RPMI7951 (cell line): ENCODE measurements around the gene C16orf82. TPM values are rescaled to one million over a fixed set of nuclear protein-coding genes. Genes with fewer than 3 reads are reported as not detected.

Source experiments
- total RNA-seq: library from RNA; depleted of rRNA; stranded (reverse); fragments of >200 nt; shearing (Covaris generic); gene quantifications from 2 replicates; pipeline ENCODE4 v1.2.3, GENCODE V29; 2014; rRNA removed

C16orf82 gene
- total RNA-seq, 1 experiment from 2014 or later = not detected

Other genes starting within 250 kb of the C16orf82 start
- 2.3 and 2.4 TPM in 2 replicates for gene KDM8, start 136.6 kb downstream of the C16orf82 start, total RNA-seq
- gene NSMCE1, start 201.8 kb downstream of the C16orf82 start, total RNA-seq = 83.5 and 85.5 TPM in 2 replicates
- 23.9 and 27.6 TPM in 2 replicates for gene IL4R, start 247.0 kb downstream of the C16orf82 start, total RNA-seq